ENCODE results near the gene GRID2.
"Not testable (repeated sequence)": the region's sequence is repeated elsewhere in the genome, so short reads cannot be mapped to it uniquely, and the experiment has no call there.

GRID2 gene

DNA sequence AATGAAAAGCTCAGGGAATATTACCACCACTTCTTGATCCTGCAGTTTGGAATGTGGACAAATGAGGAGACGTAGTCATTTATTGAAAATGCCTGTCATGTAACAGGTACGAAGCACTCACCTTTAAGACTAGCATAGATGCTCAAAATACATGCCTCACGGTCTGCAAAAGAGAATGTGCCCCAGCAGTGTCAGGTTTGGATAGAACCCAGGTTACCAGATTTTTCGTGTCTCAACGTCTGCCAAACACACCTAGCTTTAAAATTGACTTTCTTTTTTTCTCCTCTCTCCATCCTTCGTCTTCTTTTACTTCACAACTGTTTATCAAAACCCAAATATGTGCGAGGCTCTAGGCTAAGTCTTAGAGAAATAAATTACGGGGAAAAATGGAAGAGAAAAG is 918.0 kb downstream of the GRID2 start:
- no peak for DNase-seq

DNA sequence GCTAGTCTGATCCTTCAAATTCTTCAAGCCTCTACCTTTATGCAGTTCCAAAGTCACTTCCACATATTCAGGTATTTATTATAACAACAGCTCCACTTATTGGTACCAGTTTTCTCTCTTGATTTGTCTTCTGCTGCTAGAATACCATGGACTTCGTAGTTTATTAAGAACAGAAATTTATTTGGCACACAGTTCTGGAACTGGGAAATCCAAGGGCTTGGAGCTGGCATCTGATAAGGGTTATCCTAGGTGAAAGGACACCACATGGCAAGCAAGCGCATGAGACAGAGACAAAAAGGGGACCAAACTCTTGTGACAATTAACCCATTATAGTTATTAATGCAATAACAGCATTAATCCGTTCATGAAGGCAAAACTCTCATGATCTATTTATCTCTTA is 924.3 kb downstream of the GRID2 start:
- DNase-seq, result no peak

DNA sequence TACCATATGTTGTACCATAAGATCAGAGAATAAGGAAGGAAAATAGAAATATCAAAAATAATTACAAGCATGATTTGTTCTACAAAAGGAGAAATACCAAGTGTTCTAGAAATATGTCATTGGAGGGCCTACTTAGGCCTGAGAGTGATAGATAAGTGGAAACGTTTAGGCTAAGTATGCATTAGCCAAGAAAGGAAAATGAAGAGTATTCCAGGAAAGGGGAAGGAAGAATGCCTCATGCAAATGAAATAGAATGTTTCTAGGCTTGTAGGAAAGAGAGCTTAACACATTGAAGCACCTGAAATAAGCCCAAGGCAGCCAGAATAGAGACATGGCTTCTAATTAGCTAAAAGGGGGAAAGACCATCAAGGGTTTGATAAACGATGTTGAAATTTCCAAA is 929.1 kb downstream of the GRID2 start:
- no peak for DNase-seq

DNA sequence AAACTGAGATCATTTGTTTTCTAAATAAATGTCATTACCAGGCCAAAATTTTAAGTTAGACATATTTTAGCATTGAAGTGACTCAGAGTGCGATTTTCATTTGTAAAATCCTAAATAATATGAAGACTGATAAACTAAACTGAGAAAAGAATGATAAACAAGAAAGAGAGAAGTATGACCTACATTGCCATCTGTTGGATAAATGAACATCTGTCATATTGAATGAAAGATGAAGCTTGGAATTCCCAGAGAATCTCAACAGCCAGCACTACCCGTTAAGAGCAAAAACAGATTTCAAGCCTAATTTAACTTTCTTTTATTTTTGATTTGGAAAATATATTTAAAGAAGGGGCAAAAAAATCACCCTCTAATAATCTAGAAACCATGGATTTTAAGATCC is 933.8 kb downstream of the GRID2 start:
- no peak for DNase-seq

DNA sequence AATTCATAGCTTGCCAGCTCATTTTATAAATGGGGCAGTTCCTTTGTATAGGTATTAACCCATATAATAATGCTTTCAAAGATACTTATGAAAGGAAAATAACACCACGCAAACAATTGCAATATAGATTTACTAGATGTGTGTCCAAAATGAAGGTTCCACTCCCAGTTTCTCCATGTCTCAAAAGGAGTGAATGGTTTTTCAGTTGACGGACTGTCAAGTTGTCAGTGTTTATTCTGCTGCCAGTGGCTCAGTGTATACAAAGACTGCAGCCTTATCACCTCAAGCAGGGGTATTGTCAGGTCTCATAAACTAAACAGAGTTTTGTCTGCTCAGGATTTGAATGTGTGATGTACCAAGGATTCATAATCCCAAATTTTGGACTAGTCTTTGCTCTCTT is 939.5 kb downstream of the GRID2 start:
- DNase-seq, result no peak

DNA sequence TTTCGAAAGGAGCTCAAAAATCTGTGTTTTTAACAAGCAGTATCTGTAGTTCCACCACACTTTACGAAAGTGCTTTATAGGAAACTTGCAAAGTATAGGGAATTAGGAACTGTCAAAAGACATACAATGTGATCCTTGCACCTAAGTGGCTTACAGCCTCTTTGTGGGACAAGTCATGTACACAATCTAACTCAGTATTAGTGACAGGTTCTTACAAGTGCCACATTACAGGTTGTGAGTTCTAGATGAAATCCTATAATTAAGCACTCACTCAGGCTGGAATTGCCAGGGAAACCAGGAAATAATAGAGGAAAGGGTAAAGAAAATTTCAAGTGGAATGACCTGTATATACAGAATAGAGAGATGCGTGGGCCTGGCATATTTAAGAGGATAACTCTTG is 957.4 kb downstream of the GRID2 start:
- no peak for DNase-seq

DNA sequence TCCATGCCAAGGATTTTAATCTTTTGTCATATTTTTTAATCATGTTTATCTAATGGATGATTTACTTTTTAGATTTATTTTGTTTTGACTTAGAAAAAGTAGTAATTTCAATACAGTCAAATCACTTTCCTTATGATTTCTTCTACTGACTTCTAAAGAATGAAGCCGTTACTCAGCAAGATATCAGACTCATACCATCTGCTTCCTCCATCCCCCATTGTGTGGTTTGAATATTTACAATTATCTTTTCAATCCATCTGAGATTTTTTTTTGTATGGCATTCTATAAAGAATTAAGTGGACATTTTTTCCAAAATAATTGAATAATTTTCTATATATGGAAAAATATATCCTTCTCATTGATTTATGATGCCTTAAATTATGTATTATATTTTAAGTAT is 959.4 kb downstream of the GRID2 start:
- no peak for DNase-seq

DNA sequence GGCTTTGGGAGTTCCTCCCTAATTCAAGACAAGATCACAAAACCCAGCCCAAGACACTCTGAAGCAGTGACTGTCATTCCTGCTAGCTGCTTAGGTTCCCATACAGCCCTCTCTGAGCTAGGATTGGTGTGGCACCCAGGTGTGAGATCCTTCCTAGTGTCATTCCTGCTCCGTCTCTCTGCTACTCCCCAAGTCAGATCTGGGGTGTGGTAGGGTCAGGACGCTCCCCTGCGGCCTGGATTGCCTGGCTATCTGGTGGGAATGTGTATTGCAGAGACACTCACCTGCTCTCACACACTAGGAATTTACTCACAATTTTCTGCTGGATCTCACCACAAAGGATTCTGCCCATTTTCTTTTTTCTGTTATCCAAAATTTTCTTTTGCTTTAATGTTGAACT is 964.0 kb downstream of the GRID2 start:
- no peak for DNase-seq

DNA sequence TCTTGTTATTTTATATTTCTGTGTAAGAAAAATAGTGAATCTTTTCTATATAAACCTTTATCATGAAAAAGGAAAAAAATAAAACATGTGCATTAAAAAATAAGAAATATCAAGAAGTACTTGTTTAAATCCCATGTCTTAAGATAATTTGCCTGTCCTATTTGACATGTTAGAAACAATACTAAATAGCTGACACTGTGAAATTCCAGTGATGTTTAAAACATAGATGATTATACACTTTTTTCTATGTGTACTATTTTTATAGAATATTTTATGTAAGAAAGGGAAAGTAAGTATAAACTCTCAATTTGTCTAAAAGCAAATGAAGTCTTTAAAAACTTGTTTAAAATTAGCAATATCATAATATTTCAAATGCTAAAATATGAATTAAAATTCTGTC is 981.6 kb downstream of the GRID2 start:
- no peak for DNase-seq

DNA sequence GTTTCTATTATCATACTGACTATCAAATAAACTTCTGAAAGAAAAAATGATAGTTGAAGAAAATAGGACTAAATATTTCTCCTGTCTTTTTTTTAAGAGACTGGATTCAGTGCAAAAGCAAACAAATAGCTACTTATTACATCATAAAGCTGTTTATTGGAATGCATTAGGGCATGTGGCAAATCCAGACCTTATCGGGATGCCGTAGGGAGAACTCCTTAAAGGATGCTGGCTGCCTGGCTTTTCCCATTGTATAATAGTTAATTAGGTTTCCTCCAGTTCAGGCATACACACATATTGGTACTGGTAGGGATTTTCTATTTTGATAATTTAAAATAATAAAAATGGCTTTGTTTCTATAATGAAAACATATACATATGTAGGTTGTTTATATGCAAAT is 985.5 kb downstream of the GRID2 start:
- DNase-seq, result no peak

DNA sequence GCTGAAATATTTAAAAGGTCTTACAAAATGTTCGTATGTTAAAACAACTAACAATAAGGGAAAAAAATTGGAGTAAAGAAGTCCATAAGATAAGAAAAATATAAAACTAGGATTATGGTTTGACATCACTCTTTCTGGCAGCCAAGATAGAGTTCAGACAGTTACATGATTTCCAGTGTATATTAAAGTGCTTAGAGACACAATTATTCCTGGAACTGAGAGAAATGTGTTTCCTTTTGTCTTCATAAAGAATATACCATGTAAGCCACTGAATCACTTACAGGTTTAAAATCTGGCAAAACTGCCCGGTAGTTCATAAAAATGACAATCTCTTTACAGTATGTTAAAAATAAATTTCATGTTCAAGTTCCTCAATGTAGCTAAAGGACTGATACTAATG is 986.1 kb downstream of the GRID2 start:
- DNase-seq, result no peak

DNA sequence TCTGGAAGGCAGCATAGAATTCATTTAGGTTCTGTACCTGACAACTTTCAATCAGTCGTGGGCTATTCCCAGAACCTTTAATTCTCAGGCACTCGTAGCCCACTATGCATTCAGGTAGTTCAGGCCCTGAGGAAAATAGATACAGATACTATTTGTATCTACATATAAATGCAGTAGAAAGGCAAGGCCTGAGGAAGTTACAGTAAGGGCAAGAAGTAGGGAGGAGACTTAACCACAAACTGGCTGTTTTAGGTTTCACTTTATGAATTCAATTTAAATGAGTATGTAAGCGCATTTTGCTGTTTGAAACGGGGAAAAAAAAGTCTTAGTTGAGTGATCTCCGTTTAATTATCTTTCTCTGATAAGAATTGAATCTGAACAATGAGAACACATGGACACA is 995.4 kb downstream of the GRID2 start:
- no peak for DNase-seq

DNA sequence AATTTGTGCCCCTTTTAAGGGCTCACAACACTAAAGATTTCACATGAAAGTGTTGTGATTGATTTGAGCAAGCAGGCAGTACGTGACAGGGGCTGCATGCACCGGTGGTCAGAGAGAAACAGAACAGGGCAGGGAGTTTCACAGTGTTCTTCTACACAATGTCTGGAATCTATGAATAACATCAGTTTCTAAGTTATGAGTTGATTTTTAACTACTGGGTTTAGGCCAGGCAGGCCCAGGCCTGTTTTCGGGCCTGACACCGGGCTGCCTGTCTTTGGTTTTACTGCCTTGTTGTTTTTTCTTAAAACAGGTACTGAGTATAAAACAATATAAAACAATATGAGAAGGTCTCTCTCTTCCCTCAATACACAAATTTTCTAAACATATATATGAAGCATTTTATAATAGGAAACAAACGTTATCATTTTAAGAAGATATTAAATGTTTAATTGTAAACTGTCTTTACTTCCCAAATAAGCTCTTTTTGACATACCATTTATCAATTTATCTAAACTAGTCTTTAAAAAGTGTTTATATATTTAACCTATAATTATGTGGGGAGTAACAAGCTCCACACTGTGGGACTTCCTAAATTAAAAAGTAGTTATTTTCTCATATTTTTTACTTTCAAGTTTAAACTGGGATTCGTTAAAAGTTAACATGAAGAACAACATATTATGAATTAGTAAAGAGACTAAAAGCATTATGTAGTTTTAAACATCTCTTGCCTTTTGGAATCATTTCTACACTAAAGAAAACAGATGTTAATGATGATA is 997.2 kb downstream of the GRID2 start:
- DNase-seq, result not testable (repeated sequence)

DNA sequence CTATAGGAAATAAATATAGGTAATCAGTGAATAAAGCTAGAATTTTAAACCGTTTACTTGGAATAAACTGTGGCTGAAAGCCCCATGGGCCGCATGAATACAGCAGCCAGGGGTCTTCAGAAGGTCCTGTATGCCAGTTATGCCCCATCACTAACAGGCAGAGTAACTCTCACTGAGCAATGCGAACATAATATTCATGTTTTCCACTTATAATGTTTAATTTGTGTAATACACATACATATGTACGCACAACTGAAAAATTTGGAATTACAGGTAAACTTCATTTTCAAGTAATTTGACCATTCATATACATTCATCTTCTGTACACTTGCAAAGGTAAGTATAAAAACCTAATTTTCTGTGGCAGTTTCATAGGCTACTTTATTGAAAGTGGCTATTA is 998.5 kb downstream of the GRID2 start:
- no peak for DNase-seq

DNA sequence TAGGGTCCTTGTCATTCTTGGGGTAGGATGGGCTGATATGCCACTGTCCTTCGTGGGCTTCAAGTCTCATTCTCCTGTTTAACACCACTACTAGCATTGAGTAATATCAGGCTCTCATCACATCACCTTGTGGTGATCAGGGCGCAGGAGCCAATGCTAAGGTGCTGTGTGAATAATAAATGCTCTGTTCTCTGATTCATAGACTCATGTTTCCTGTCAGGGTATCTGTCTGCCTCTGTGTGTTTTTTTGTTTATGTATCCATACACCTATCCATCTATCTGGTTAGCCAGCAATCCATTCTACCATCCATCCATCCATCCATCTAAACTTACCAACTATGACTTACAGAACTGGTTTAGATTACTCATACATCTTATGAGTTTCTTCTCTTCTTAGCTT is 999.7 kb downstream of the GRID2 start:
- DNase-seq, result no peak

DNA sequence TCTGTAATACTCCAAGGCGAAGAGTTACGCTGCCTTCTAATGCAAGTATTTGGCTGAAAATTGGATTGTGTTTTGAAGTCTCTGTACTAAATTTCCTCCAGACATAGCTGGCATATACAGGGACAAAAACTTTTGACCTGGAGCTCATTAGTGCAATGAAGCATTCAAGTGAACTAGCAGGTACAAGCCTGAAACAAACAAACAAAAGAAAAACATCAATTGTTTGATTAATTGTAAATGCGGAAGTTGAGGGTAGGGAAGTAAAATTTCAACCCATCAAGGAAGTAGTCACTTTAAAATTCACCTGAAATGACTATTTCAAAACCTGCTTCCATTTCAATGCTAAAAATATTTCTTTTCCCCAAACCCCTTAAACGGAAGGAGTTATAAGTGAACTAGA is 1008.5 kb downstream of the GRID2 start:
- no peak for DNase-seq

DNA sequence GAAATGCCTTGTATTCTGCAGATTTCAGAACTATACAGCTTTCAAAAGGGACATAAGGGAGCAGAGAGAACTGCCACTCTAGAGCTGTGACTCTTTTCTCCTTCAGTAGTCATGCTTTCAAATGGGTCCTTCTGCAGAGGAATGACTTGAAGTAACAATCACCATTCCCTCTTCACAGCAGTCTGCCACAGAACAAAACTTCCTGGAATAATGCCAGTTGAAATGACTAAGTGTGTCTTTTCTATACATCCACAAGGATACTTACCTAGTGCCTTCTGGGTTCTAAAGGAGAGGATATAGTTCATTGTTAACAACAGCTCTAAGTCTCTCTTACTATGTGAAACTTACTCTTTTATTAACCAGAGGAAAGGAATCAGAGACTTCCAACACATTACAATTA is 1009.4 kb downstream of the GRID2 start:
- no peak for DNase-seq

DNA sequence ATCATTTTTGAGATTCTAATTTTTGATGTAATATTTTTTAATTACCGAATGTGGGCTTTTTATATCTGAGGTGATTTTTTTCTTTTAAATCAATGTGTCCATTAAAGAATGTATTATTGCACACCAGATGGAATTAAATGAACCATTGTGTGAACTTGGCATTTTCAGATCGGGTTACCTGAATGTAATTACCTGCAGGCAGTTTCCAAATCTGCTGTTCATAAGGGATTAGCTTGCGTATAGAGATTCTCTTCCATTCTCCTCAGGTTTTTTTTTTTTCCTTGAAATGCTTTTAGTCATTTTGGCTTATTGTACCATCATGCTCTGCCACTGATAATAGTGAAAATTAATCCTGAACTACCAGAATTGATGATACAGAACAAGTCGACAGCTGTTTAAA is 1013.3 kb downstream of the GRID2 start:
- no peak for DNase-seq

DNA sequence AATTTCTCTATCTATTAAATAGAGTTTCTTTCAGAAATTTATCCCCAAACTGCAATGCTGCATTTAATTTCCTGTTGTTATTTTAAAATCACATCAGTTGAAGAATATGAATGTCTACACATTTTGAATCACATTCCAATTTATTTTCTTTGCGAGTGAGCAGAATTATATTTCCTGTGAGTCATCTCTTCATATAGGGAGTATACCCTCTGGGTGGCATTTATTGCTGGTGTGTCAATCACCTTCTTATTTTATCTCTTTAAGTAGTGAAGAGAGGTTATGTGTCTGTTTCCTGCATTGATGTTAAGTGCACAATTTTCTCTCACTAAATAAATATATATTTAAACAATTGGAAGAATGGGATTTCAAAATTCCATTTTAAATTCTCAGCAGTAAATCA is 1013.8 kb downstream of the GRID2 start:
- no peak for DNase-seq

DNA sequence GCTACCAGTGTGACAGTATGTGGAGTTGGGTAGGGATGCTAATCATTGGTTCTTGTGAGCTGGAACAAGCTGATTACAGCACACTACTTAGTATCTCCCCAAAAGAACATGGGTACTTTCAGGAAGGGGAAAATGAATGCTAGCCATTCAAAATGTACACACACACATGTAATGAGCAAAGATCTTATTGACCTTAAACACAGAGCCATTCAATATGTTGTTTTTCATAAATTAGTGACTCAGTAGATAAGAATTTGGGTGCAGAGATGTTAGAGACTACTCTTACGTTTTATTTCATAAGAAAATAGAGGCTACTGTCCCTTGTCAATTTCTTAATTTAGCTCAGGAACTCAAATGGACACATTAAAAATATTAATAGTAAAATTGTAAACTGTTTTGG is 1015.3 kb downstream of the GRID2 start:
- DNase-seq, result no peak

DNA sequence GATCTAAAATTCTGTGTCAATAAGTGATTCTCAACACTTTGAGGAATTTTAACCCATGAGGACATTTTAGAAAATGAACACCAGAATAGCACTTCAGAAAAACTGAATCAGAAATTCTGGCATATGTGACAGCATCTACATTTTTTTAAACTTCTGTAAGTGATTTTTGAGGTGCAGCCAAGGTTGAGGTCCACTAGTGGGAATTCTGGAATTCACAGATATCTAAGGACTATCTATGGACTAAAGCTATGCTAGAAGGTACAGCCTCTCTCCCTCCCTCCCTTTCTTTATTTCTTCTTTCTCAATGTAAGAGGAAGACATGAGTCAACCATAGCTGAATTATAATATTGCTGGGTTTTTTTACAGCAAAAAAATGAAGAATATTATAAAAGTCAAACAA is 1016.6 kb downstream of the GRID2 start:
- DNase-seq, result no peak

DNA sequence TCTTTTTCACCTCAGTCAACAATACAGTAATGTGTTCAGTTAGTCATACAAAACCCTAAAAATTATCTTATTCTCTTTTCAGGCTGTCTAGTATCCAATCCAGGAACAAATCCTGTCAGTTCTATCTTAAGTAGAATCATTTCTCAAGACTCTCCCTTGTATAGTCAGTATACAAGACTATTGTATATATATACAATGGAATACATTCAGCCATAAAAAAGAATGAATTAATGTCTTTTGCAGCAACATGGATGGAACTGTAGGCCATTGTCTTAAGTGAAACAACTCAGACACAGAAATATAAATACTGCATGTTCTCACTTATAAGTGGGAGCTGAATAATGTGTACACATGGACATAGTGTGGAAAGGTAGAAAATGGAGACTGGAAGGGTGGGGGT is 1023.6 kb downstream of the GRID2 start:
- no peak for DNase-seq

DNA sequence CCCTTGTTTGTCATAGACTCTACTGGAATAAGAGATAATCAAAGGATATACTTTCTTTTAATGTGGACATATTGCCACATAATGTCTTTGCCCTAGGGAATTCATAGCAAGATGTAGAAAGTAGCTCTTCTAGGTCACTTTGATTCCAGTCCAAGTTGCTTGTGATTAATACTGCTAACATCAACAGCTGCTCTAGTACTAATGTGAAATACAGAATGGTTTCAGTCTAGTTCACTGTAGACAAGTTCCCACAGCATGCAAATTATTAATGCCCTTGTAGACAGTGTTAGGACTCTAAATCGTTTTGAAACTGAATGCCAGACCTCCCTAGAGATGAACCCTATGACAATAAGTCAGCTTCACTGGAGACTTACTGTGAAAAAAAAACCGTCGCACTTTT is 1030.2 kb downstream of the GRID2 start:
- DNase-seq, result no peak

DNA sequence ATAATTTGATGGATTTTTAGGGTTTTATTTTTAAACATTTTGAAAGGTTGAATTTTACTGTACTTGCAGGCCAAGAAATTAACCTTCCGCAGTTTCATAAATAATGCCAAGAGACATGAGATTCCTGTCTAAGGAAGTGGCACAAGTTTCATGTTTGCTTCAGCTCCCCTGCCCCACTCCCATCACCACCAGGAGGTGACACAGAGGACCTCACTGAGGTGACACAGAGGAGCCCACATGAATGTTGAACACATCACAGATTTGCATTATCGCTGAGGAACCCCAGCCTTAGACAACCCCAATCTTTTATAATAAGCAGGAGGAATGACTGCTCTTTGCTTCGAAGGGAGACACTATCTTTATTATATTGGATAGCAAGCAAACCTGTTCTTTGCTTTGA is 1033.4 kb downstream of the GRID2 start:
- no peak for DNase-seq

DNA sequence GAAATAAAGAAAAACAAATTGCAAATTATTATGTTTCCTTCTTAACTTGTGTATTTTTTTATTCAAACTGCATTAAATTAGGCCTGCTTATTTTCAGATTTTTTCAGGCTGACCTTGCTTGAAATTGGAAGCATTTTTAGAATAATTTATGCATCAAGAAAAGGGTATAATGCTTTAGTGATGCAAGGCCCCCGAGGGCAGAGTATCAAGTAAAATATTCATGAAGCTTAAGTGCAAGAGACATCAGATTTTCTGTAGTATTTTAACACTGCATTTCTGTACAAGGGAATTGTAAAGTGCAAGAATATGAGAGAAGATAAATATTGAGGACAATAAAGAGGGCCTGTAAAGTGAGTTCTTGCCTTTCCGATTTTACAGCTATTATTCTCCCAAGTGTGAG is 1039.0 kb downstream of the GRID2 start:
- no peak for DNase-seq

DNA sequence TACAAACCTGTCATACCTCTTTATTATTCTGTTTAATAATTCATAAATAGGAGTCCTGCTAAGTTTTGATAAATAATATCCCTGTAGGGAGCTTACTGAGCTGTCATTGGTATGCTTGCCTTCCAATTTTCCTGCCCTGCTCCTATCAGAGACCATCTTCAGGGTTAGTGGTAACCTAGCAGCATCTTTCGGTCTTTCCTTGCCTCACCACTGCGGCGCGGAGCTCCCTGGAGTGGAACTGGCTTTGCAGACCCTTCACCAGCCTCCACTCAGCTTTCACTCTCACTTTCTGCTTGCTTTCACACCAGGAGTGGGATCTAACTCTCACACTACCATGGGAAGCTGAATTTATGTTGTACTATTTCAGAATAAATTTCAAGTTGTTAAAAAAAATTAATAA is 1043.1 kb downstream of the GRID2 start:
- DNase-seq, result no peak
